A673 (cell line): ENCODE results near the gene NPC1.

ENCODE experiments used
- CTCF ChIP-seq: fragments of 300-800, 200-600 bp; sonication (generic); conservative IDR thresholded peaks from 2 replicates; pipeline ENCODE4 v1.5.1; 2017; ENCODE audit warnings: low read depth, mild to moderate bottlenecking, antibody characterized with exemption, low read length, moderate library complexity, mixed read lengths
- EZH2 ChIP-seq: fragments of 200-600 bp; sonication (generic); IDR thresholded peaks from 2 replicates; pipeline ENCODE4 v1.6.1; 2017; ENCODE audit warnings: borderline replicate concordance, low read depth, mild to moderate bottlenecking, mixed read lengths, antibody characterized with exemption, low read length; ENCODE audit not compliant: poor library complexity, severe bottlenecking

DNA sequence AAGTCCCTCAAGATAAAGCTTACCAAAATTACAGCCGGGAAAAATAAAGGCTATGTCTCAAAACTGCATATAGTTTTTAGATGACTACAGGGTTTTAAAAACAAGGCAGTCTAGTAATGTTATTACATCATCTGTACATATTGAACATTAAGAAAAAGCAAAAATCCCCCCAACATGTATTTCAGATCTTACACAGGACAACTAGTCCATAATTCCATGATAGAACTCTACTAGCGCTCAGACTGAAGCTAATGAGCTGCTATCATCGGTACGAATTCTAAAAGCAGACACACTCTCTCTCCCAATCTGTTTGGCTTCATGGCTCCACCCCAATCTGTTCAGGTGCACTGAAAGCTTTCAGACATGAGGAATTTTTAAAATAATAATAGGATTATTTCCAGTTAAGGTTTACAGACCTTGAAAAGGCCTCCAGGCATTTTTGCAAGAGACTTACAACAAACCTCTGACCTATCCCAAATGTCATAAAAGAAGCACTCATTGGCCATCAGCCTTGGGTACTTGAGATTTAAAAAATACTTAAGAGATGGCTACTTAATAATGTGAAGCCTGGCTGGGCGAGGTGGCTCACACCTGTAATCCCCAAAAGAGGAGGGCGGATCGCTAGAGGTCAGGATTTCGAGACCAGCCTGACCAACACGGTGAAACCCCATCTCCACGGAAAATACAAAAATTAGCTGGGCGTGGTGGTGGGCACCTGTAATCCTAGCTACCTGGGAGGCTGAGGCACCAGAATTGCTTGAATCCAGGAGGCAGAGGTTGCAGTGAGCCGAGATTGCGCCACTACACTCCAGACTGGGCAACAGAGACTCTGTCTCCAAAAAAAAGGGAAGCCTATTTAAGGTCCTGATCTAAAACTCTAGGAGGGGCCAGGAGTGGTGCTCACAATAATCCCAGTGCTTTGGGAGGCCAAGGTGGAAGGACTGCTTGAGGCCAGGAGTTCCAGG is 2.0 kb downstream of the NPC1 start:
- TF ChIP-seq CTCF (no peak), EZH2 (no peak)
